WTC11 (cell line): ENCODE data around the gene TAS1R2. TPM values are rescaled to one million over a fixed set of nuclear protein-coding genes. Genes with fewer than 3 reads are reported as not detected.

Experiments used
- ATAC-seq: fragments of 200-7000 bp; cut with Tn5 transposase; 2 replicates; pipeline ENCODE4 v1.10.0; 2021; ENCODE audit warnings: mild to moderate bottlenecking, moderate library complexity
- CTCF ChIA-PET: fragments of 300-600 bp; sonication (Branson Sonifier 250); formaldehyde crosslinking; loops from one replicate; lab custom pipeline; 2021; ENCODE audit warnings: antibody characterized with exemption; lab: Charles Lee
- POLR2A ChIA-PET: fragments of 350-600 bp; sonication (Branson Sonifier 250); formaldehyde crosslinking; loops from one replicate; lab custom pipeline; 2021; ENCODE audit warnings: antibody characterized with exemption; lab: Charles Lee
- DNase-seq: peaks from one replicate; pipeline ENCODE4 v3.0.0; 2021; ENCODE audit warnings: low spot score
- H3K27ac Mint-ChIP-seq: 2 replicates; pipeline ENCODE4 v1.8.0; 2021; ENCODE audit warnings: mixed read lengths
- H3K27me3 Mint-ChIP-seq: 2 replicates; pipeline ENCODE4 v1.8.0; 2021; ENCODE audit warnings: low read depth, mild to moderate bottlenecking, moderate library complexity, mixed read lengths
- H3K36me3 Mint-ChIP-seq: 2 replicates; pipeline ENCODE4 v1.8.0; 2021; ENCODE audit warnings: mixed read lengths
- H3K4me1 Mint-ChIP-seq: 2 replicates; pipeline ENCODE4 v1.8.0; 2022; ENCODE audit warnings: mixed read lengths
- H3K4me3 Mint-ChIP-seq: 2 replicates; pipeline ENCODE4 v1.8.0; 2021; ENCODE audit warnings: mild to moderate bottlenecking, moderate library complexity, mixed read lengths
- H3K9me3 Mint-ChIP-seq: 2 replicates; pipeline ENCODE4 v1.8.0; 2021; ENCODE audit warnings: mixed read lengths
- ATF3 ChIP-seq: sonication (generic); formaldehyde crosslinking; conservative IDR thresholded peaks from 2 replicates; pipeline ENCODE4 v1.8.1; 2022; ENCODE audit warnings: mild to moderate bottlenecking, missing genetic modification reagents
- CDX4 ChIP-seq: fragments of 250-450 bp; sonication (Bioruptor Pico); IDR thresholded peaks from 2 replicates; pipeline ENCODE4 v1.9.0; 2021; ENCODE audit warnings: moderate library complexity, mild to moderate bottlenecking, inconsistent platforms, borderline replicate concordance
- E2F4 ChIP-seq: sonication (generic); formaldehyde crosslinking; IDR thresholded peaks from 2 replicates; pipeline ENCODE4 v1.8.1; 2022; ENCODE audit warnings: low read depth, mild to moderate bottlenecking, moderate library complexity, missing genetic modification reagents, borderline replicate concordance
- ESRRA ChIP-seq: sonication (generic); formaldehyde crosslinking; IDR thresholded peaks from 2 replicates; pipeline ENCODE4 v1.8.1; 2022; ENCODE audit warnings: mild to moderate bottlenecking, missing genetic modification reagents, borderline replicate concordance
- FOXK1 ChIP-seq: sonication (generic); formaldehyde crosslinking; IDR thresholded peaks from 2 replicates; pipeline ENCODE4 v1.8.0; 2022; ENCODE audit warnings: mild to moderate bottlenecking, moderate library complexity, missing genetic modification reagents
- GTF2I ChIP-seq: fragments of 250-450 bp; sonication (Bioruptor Pico); conservative IDR thresholded peaks from 2 replicates; pipeline ENCODE4 v1.4.0; 2021; ENCODE audit warnings: mild to moderate bottlenecking
- HMGA2 ChIP-seq: fragments of 250-450 bp; sonication (Bioruptor Pico); IDR thresholded peaks from 2 replicates; pipeline ENCODE4 v1.4.0; 2021; ENCODE audit warnings: mild to moderate bottlenecking, moderate library complexity
- IRF2 ChIP-seq: sonication (generic); formaldehyde crosslinking; IDR thresholded peaks from 2 replicates; pipeline ENCODE4 v1.8.0; 2022; ENCODE audit warnings: low read depth, missing genetic modification reagents, borderline replicate concordance
- JUN ChIP-seq: sonication (generic); formaldehyde crosslinking; IDR thresholded peaks from 2 replicates; pipeline ENCODE4 v1.8.0; 2023; ENCODE audit warnings: mild to moderate bottlenecking, missing genetic modification reagents
- KAT7 ChIP-seq: sonication (generic); formaldehyde crosslinking; IDR thresholded peaks from 2 replicates; pipeline ENCODE4 v1.8.1; 2023; ENCODE audit warnings: missing genetic modification reagents, mild to moderate bottlenecking, borderline replicate concordance
- MAX ChIP-seq: sonication (generic); formaldehyde crosslinking; IDR thresholded peaks from 2 replicates; pipeline ENCODE4 v1.8.0; 2022; ENCODE audit warnings: mild to moderate bottlenecking, missing genetic modification reagents
- NFYB ChIP-seq: sonication (generic); formaldehyde crosslinking; conservative IDR thresholded peaks from 2 replicates; pipeline ENCODE4 v1.8.0; 2022; ENCODE audit warnings: low read depth, missing genetic modification reagents
- PRRX2 ChIP-seq: fragments of 250-450 bp; sonication (Bioruptor Pico); IDR thresholded peaks from 2 replicates; pipeline ENCODE4 v1.8.0; 2021; ENCODE audit warnings: mild to moderate bottlenecking
- RELA ChIP-seq: sonication (generic); formaldehyde crosslinking; IDR thresholded peaks from 2 replicates; pipeline ENCODE4 v1.8.1; 2022; ENCODE audit warnings: missing genetic modification reagents, mild to moderate bottlenecking, borderline replicate concordance
- RORB ChIP-seq: fragments of 250-450 bp; sonication (Bioruptor Pico); IDR thresholded peaks from 2 replicates; pipeline ENCODE4 v1.9.0; 2021; ENCODE audit warnings: mild to moderate bottlenecking
- SOX15 ChIP-seq: fragments of 250-450 bp; sonication (Bioruptor Pico); IDR thresholded peaks from 2 replicates; pipeline ENCODE4 v1.9.0; 2021; ENCODE audit warnings: mild to moderate bottlenecking
- SP1 ChIP-seq: sonication (generic); formaldehyde crosslinking; conservative IDR thresholded peaks from 2 replicates; pipeline ENCODE4 v1.8.1; 2022; ENCODE audit warnings: missing genetic modification reagents
- TEAD4 ChIP-seq: sonication (generic); formaldehyde crosslinking; IDR thresholded peaks from 2 replicates; pipeline ENCODE4 v1.8.0; 2022; ENCODE audit warnings: mild to moderate bottlenecking, missing genetic modification reagents
- ZBTB21 ChIP-seq: sonication (generic); formaldehyde crosslinking; IDR thresholded peaks from 2 replicates; pipeline ENCODE4 v1.8.1; 2023; ENCODE audit warnings: mild to moderate bottlenecking, missing genetic modification reagents, borderline replicate concordance
- ZBTB43 ChIP-seq: sonication (generic); formaldehyde crosslinking; IDR thresholded peaks from 2 replicates; pipeline ENCODE4 v1.8.1; 2023; ENCODE audit warnings: mild to moderate bottlenecking, missing genetic modification reagents
- ZNF121 ChIP-seq: sonication (generic); formaldehyde crosslinking; IDR thresholded peaks from 2 replicates; pipeline ENCODE4 v1.8.0; 2023; ENCODE audit warnings: missing genetic modification reagents
- ZNF423 ChIP-seq: fragments of 250-450 bp; sonication (Bioruptor Pico); IDR thresholded peaks from 2 replicates; pipeline ENCODE4 v2.1.2; 2022; ENCODE audit warnings: mild to moderate bottlenecking, moderate library complexity
- total RNA-seq: library from RNA; stranded (reverse); gene quantifications from 3 replicates; pipeline ENCODE4 v1.2.3, GENCODE V29; 2021
- TF ChIP-seq, protein P1 (sequence below): sonication (generic); formaldehyde crosslinking; IDR thresholded peaks from 2 replicates; pipeline ENCODE4 v1.8.1; 2023; ENCODE audit warnings: mild to moderate bottlenecking, missing genetic modification reagents

Gene TAS1R2
- total RNA-seq, 1 experiment from 2014 or later: not detected

- DNase-seq: no peak
- H3K27ac Mint-ChIP-seq: no peak overlapping the region
- no peak overlapping the region for H3K4me3 Mint-ChIP-seq
- H3K36me3 Mint-ChIP-seq: no peaks in the 10 kb centered on the region
- H3K9me3 Mint-ChIP-seq: no peaks in the 10 kb centered on the region
- TF ChIP-seq IRF2 (CRISPR knock-in tag): no peak
- no peak for TF ChIP-seq RORB (CRISPR knock-in tag)
- no peak for TF ChIP-seq KAT7 (CRISPR knock-in tag)
- no peak for TF ChIP-seq JUN (CRISPR knock-in tag)
- TF ChIP-seq TEAD4 (CRISPR knock-in tag): no peak
- no peak for TF ChIP-seq FOXK1 (CRISPR knock-in tag)
- TF ChIP-seq ATF3 (CRISPR knock-in tag): no peak
- TF ChIP-seq ESRRA: no peak
- no peak for TF ChIP-seq ZBTB43 (CRISPR knock-in tag)
- no peak for TF ChIP-seq RELA (CRISPR knock-in tag)
- ChIA-PET POLR2A (interaction anchor here (0.6 kb wide), 1 partner anchor 91 kb away, joined by 4 read pairs; no protein-coding TSS in a partner anchor), CTCF (interaction anchor here (0.5 to 1.4 kb wide), 5 partner anchors 9 to 291 kb away, joined by 3 to 4 read pairs (median 3); no protein-coding TSS in a partner anchor)
- peaks cover 4% of the 10 kb centered on the region for H3K27me3 Mint-ChIP-seq
- H3K4me1 Mint-ChIP-seq: peaks cover 20% of the 10 kb centered on the region
- ATAC-seq: no peak
Measured at GRCh38 chr1:18796950-18797349, 62.5 kb downstream of the TAS1R2 start.

DNA sequence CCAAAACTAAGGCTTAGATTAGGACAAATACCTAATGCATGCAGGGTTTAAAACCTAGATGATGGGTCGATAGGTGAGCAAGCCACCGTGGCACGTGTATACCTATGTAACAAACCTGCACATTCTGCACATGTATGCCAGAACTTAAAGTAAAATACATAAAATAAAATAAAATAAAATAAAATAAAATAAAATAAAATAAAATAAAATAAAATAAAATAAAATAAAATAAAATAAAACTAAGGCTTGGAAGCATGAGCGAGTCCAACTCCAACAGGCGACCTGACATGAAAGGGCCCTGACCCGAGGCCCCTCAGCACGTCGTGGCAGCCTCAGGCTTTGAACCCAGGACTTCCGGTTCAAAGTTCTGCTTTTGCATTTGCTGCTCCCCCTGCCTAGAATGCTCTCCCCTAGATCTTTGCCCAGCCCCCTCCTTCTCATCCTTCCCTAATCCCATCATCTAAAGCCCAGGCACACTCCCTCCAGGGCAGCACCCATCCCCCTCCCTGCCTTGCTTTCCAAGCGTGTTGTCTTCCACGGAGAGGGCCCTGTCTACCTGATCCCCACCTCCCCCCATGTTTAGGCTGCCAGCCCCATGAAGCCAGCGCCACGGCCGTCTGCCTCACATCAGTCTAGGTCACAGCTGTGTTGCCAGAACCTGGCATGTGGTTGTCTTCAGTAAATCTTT is 64.3 kb downstream of the TAS1R2 start:
- ChIA-PET POLR2A (no interaction called here), CTCF (interaction anchor here (0.5 to 3.4 kb wide), 41 partner anchors 8 to 758 kb away, joined by 3 to 30 read pairs (median 4); no protein-coding TSS in a partner anchor)
- Mint-ChIP-seq H3K36me3 (no peaks in the 10 kb centered on the region), H3K4me3 (no peak overlapping the region), H3K9me3 (no peaks in the 10 kb centered on the region), H3K27me3 (peaks cover 4% of the 10 kb centered on the region)
- TF ChIP-seq RORB (CRISPR knock-in tag): no peak
- TF ChIP-seq HMGA2: peak; percentile 94
- TF ChIP-seq, all 79 proteins: peak for 1
- H3K27ac Mint-ChIP-seq: no peak overlapping the region
- H3K4me1 Mint-ChIP-seq: peaks cover 20% of the 10 kb centered on the region
- no peak for DNase-seq
- no peak for ATAC-seq

- TF ChIP-seq GTF2I (CRISPR knock-in tag) (no peak), RORB (CRISPR knock-in tag) (no peak), E2F4 (CRISPR knock-in tag) (no peak), MAX (no peak), SOX15 (no peak), PRRX2 (CRISPR knock-in tag) (no peak), ZBTB21 (CRISPR knock-in tag) (no peak), SP1 (CRISPR knock-in tag) (no peak), ZNF121 (CRISPR knock-in tag) (no peak), CDX4 (no peak), ZNF423 (CRISPR knock-in tag) (no peak), NFYB (CRISPR knock-in tag) (no peak)
- TF ChIP-seq, protein P1, sequence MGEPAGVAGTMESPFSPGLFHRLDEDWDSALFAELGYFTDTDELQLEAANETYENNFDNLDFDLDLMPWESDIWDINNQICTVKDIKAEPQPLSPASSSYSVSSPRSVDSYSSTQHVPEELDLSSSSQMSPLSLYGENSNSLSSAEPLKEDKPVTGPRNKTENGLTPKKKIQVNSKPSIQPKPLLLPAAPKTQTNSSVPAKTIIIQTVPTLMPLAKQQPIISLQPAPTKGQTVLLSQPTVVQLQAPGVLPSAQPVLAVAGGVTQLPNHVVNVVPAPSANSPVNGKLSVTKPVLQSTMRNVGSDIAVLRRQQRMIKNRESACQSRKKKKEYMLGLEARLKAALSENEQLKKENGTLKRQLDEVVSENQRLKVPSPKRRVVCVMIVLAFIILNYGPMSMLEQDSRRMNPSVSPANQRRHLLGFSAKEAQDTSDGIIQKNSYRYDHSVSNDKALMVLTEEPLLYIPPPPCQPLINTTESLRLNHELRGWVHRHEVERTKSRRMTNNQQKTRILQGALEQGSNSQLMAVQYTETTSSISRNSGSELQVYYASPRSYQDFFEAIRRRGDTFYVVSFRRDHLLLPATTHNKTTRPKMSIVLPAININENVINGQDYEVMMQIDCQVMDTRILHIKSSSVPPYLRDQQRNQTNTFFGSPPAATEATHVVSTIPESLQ (CRISPR knock-in tag): no peak
- no peaks in the 10 kb centered on the region for H3K36me3 Mint-ChIP-seq
- POLR2A ChIA-PET: no interaction called here
- DNase-seq (peak; percentile 72), ATAC-seq (peak; percentile 94)
- CTCF ChIA-PET: interaction anchor here (0.5 to 3.4 kb wide), 36 partner anchors 9 to 758 kb away, joined by 3 to 30 read pairs (median 4); no protein-coding TSS in a partner anchor
- H3K9me3 Mint-ChIP-seq: no peaks in the 10 kb centered on the region
- peaks cover 20% of the 10 kb centered on the region for H3K4me1 Mint-ChIP-seq
- H3K4me3 Mint-ChIP-seq: no peak overlapping the region
- peaks cover 4% of the 10 kb centered on the region for H3K27me3 Mint-ChIP-seq
- H3K27ac Mint-ChIP-seq: peak overlapping the region; percentile 6; the same call in 1 of the 2 replicates
Measured at GRCh38 chr1:18794561-18794960, 64.9 kb downstream of the TAS1R2 start.
